Endothelial cell of umbilical vein (primary cell): ENCODE data around the gene PKD1.

Experiments
- CTCF ChIP-seq, 2 donors: IDR thresholded peaks; 1 replicate in 1 of 2; 2 replicates in 1 of 2; pipeline ENCODE4 v1.5.1; 2011; ENCODE audit warnings: low read length in 2 of 2, mild to moderate bottlenecking in 2 of 2, moderate library complexity in 2 of 2, control low read depth in 1 of 2, inconsistent platforms in 1 of 2, low read depth in 1 of 2; ENCODE audit not compliant: insufficient read depth in 1 of 2; ENCODE audit errors: extremely low read depth in 1 of 2
- POLR2A ChIP-seq: IDR thresholded peaks from 2 replicates; pipeline ENCODE4 v1.6.1; 2012; ENCODE audit warnings: low read depth, mild to moderate bottlenecking, control low read depth, low read length
- POLR2AphosphoS5 ChIP-seq: IDR thresholded peaks from 2 replicates; pipeline ENCODE4 v1.6.1; 2012; ENCODE audit warnings: low read depth, mild to moderate bottlenecking, control low read depth, low read length, moderate library complexity; ENCODE audit not compliant: insufficient read depth

GRCh38 chr16:2078096-2078495, 57.6 kb downstream of the PKD1 start:
- TF ChIP-seq CTCF (IDR thresholded peaks at IDR 0.05; ENCODE audit: extremely low read depth in 1 of 2, insufficient read depth in 1 of 2, low read depth in 1 of 2, low read length in 2 of 2) (no peak), POLR2A (no peak), POLR2AphosphoS5 (no peak)
